GM20000 (cell line): ENCODE measurements around the gene ZNF20.

Experiments used
- DNase-seq: peaks from one replicate; pipeline ENCODE4 v3.0.0; 2012; ENCODE audit warnings: low spot score
- CTCF ChIP-seq: IDR thresholded peaks from 2 replicates; pipeline ENCODE4 v1.5.1; 2012; ENCODE audit warnings: mild to moderate bottlenecking, control low read depth; ENCODE audit errors: extremely low read depth, missing control alignments

Gene ZNF20

GRCh38 chr19:12159773-12160414, 19.7 kb upstream of the ZNF20 start:
- no peak for DNase-seq
- no peak for TF ChIP-seq CTCF

GRCh38 chr19:12156223-12157058, 16.3 kb upstream of the ZNF20 start, which contains the start of gene ZNF625:
ZNF625 (minus strand) TSS chr19:12156734; CDS start chr19:12156558, 176 bp downstream.
- peak; percentile 89 for DNase-seq
- TF ChIP-seq CTCF: no peak

- no peak for TF ChIP-seq CTCF
- DNase-seq: peak; percentile 27
These were observed 15.2 kb upstream of the ZNF20 start for GRCh38 chr19:12155324-12155860.

GRCh38 chr19:12145348-12145747, 5.2 kb upstream of the ZNF20 start:
- DNase-seq: no peak

GRCh38 chr19:12141405-12141736, 1.2 kb upstream of the ZNF20 start:
- no peak for TF ChIP-seq CTCF
- DNase-seq: no peak

More at GRCh38 chr19:12145348-12145747, 5.2 kb upstream of the ZNF20 start:
- TF ChIP-seq CTCF: no peak

- DNase-seq: peak; percentile 82
- TF ChIP-seq CTCF: peak; percentile 72
These were observed 625 bp upstream of the ZNF20 start for GRCh38 chr19:12140545-12141404.

- DNase-seq: no peak
- TF ChIP-seq CTCF: no peak
These were observed 881 bp downstream of the ZNF20 start for GRCh38 chr19:12139269-12139668.
